ENCODE data around the gene PPP1R2.

PPP1R2 gene

GRCh38 chr3:195548501-195548900 lies 5.4 kb upstream of the PPP1R2 start:
- Histone ChIP-seq H2AFZ (ENCODE audit: low read length) (no peak overlapping the region), H4K20me1 (ENCODE audit: insufficient read depth, low read length) (no peaks in the 10 kb centered on the region), H3K4me3 (ENCODE audit: low read length) (no peak overlapping the region), H3K9me2 (replicated peaks; ENCODE audit: insufficient read depth, low read length) (no peaks in the 10 kb centered on the region), H3K79me2 (ENCODE audit: low read length) (0 out of 2 replicates have a peak, but pooled peaks cover 5% of the 10 kb centered on the region), H3K9me3 (replicated peaks; ENCODE audit: insufficient read depth, low read length) (no peaks in the 10 kb centered on the region), H3F3A (ENCODE audit: insufficient read depth, low read length) (peaks cover 41% of the 10 kb centered on the region), H3K9ac (ENCODE audit: low read length) (no peak overlapping the region), H3K36me3 (replicated peaks; ENCODE audit: insufficient read depth, low read length) (no peaks in the 10 kb centered on the region), H3K27ac (ENCODE audit: low read length) (no peak overlapping the region), H3K27me3 (replicated peaks; ENCODE audit: insufficient read depth, low read length) (no peaks in the 10 kb centered on the region), H3K4me1 (ENCODE audit: low read length) (peaks cover 52% of the 10 kb centered on the region), H3K4me2 (ENCODE audit: low read depth, low read length) (no peak overlapping the region)
- no peak for DNase-seq
- TF ChIP-seq EZH2 (optimal IDR thresholded peaks at IDR 0.05; ENCODE audit: low read depth, low read length) (no peak), EZH2phosphoT487 (IDR thresholded peaks at IDR 0.05; ENCODE audit: low read length) (no peak), CTCF (IDR thresholded peaks at IDR 0.05; ENCODE audit: low read length) (no peak)

GRCh38 chr3:195548006-195548405 lies 4.9 kb upstream of the PPP1R2 start:
- Histone ChIP-seq H3K9me3 (replicated peaks; ENCODE audit: insufficient read depth, low read length) (no peaks in the 10 kb centered on the region), H3K9me2 (replicated peaks; ENCODE audit: insufficient read depth, low read length) (no peaks in the 10 kb centered on the region), H3K36me3 (replicated peaks; ENCODE audit: insufficient read depth, low read length) (no peaks in the 10 kb centered on the region), H4K20me1 (ENCODE audit: insufficient read depth, low read length) (no peaks in the 10 kb centered on the region), H3F3A (ENCODE audit: insufficient read depth, low read length) (peaks cover 41% of the 10 kb centered on the region), H3K9ac (ENCODE audit: low read length) (no peak overlapping the region), H2AFZ (ENCODE audit: low read length) (no peak overlapping the region), H3K4me1 (ENCODE audit: low read length) (peaks cover 53% of the 10 kb centered on the region), H3K27ac (ENCODE audit: low read length) (no peak overlapping the region), H3K27me3 (replicated peaks; ENCODE audit: insufficient read depth, low read length) (no peaks in the 10 kb centered on the region), H3K4me3 (ENCODE audit: low read length) (no peak overlapping the region), H3K79me2 (ENCODE audit: low read length) (peaks cover 5% of the 10 kb centered on the region), H3K4me2 (ENCODE audit: low read depth, low read length) (no peak overlapping the region)
- no peak for DNase-seq
- TF ChIP-seq CTCF (IDR thresholded peaks at IDR 0.05; ENCODE audit: low read length) = no peak
- TF ChIP-seq EZH2phosphoT487 (IDR thresholded peaks at IDR 0.05; ENCODE audit: low read length) = no peak
- TF ChIP-seq EZH2 (optimal IDR thresholded peaks at IDR 0.05; ENCODE audit: low read depth, low read length) = no peak

DNA sequence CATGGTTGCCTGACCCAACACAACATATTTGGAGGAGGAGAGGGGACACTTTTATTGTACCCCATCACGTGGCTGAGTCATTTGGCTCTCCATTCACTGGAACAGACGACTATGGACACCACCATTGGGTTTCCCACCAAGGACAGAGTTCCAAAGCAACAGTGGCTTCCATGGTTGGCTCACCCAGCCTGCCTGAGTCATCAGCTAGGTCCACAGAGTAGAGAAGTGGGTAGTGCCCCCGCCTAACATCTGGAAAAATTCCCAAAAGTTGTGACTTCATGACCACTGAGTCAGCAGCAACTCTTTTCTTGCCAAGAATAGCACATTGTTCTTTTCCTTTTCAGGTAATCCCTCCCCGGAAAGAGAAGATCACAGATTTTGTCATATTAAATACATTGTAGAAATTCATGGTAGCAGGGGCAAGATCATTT lies 3.0 kb upstream of the PPP1R2 start:
- peak overlapping the region; percentile 63 for H3K4me2 ChIP-seq (ENCODE audit: low read depth, low read length)
- H3K9ac ChIP-seq (ENCODE audit: low read length) = peak overlapping the region; percentile 6; the same call in 1 of the 2 replicates
- H3K9me3 ChIP-seq (replicated peaks; ENCODE audit: insufficient read depth, low read length) = no peaks in the 10 kb centered on the region
- no peaks in the 10 kb centered on the region for H3K9me2 ChIP-seq (replicated peaks; ENCODE audit: insufficient read depth, low read length)
- no peaks in the 10 kb centered on the region for H3K36me3 ChIP-seq (replicated peaks; ENCODE audit: insufficient read depth, low read length)
- peaks cover 24% of the 10 kb centered on the region for H3K79me2 ChIP-seq (ENCODE audit: low read length)
- H3K4me3 ChIP-seq (ENCODE audit: low read length) = peak overlapping the region; percentile 17; the same call in 1 of the 2 replicates
- no peaks in the 10 kb centered on the region for H4K20me1 ChIP-seq (ENCODE audit: insufficient read depth, low read length)
- peak overlapping the region; percentile 71 for H3K27ac ChIP-seq (ENCODE audit: low read length)
- H3K4me1 ChIP-seq (ENCODE audit: low read length) = peaks cover 59% of the 10 kb centered on the region
- H3F3A ChIP-seq (ENCODE audit: insufficient read depth, low read length) = peaks cover 48% of the 10 kb centered on the region
- TF ChIP-seq EZH2phosphoT487 (IDR thresholded peaks at IDR 0.05; ENCODE audit: low read length) = no peak
- TF ChIP-seq EZH2 (optimal IDR thresholded peaks at IDR 0.05; ENCODE audit: low read depth, low read length) = no peak
- TF ChIP-seq CTCF (IDR thresholded peaks at IDR 0.05; ENCODE audit: low read length) = no peak
- DNase-seq = no peak
- peak overlapping the region; percentile 55 for H2AFZ ChIP-seq (ENCODE audit: low read length)
- no peaks in the 10 kb centered on the region for H3K27me3 ChIP-seq (replicated peaks; ENCODE audit: insufficient read depth, low read length)

Data from MM.1S (cell line).